K562 (cell line): ENCODE results near the gene TBXA2R. TPM values are rescaled to one million over a fixed set of nuclear protein-coding genes. Genes with fewer than 3 reads are reported as not detected.

ENCODE experiments used
- ATAC-seq: fragments of 200-7000 bp; cut with Tn5 transposase; 3 replicates; pipeline ENCODE4 v1.9.1; 2020; ENCODE audit warnings: moderate library complexity
- BruUV-seq: library from RNA; stranded (reverse); fragments of 400-500 nt; replicated peaks from 2 replicates; lab custom pipeline; 2021; lab: Mats Ljungman, UMichigan
- CTCF ChIA-PET: fragments of 300-600 bp; formaldehyde crosslinking; extraction: SDS; loops from one replicate; lab custom pipeline; 2021; ENCODE audit warnings: low intra/inter-chr PET ratio; lab: Yijun Ruan, JAX
- POLR2A ChIA-PET: fragments of 300-600, 350-650 bp; sonication (Branson Sonifier 250); formaldehyde crosslinking; extraction: SDS; loops from one replicate; lab custom pipeline; 2021; ENCODE audit warnings: antibody characterized with exemption, inconsistent platforms; lab: Yijun Ruan, JAX
- DNase-seq, 4 experiments: peaks; one replicate each; pipeline versions ENCODE4 v3.0.0 to v3.0.0-alpha.2; 2011 to 2018; ENCODE audit warnings: low spot score in 3 of 4, mixed read lengths in 3 of 4; ENCODE audit errors: extremely low read depth in 1 of 4
- FAIRE-seq: peaks from 2 replicates; lab custom pipeline; 2011; peaks lifted over from hg19 to GRCh38; lab: Jason Lieb, UNC
- H2AFZ ChIP-seq: 2 replicates; pipeline ENCODE4 v1.6.0; 2011; ENCODE audit warnings: low read depth, low read length, control low read depth, inconsistent platforms
- H3K27ac ChIP-seq: fragments of 200-600 bp; 3 replicates; pipeline ENCODE4 v1.8.0; 2011; ENCODE audit warnings: low read depth, mild to moderate bottlenecking, control low read depth, inconsistent platforms, low read length, moderate library complexity, mixed read lengths; ENCODE audit errors: extremely low read depth
- H3K27me3 ChIP-seq, 2 experiments: fragments of 300-600 bp in 1 of 2; 2 replicates in 1 of 2; 3 replicates in 1 of 2; pipeline versions ENCODE4 v1.6.0 to v1.8.0; 2011; ENCODE audit warnings: inconsistent platforms in 2 of 2, low read length in 2 of 2, mild to moderate bottlenecking in 1 of 2, mixed read lengths in 1 of 2, moderate library complexity in 1 of 2; ENCODE audit not compliant: control insufficient read depth in 2 of 2, insufficient read depth in 2 of 2
- H3K36me3 ChIP-seq: fragments of 300-600 bp; 3 replicates; pipeline ENCODE4 v1.8.0; 2011; ENCODE audit warnings: mild to moderate bottlenecking, low read length, inconsistent platforms; ENCODE audit not compliant: control insufficient read depth, insufficient read depth
- H3K4me1 ChIP-seq, 2 experiments: fragments of 200-600 bp in 1 of 2; replicated peaks in 1 of 2; 2 replicates in 1 of 2; 3 replicates in 1 of 2; pipeline versions ENCODE4 v1.5.1 to v1.8.0; 2011; ENCODE audit warnings: inconsistent platforms in 2 of 2, low read length in 2 of 2, mild to moderate bottlenecking in 1 of 2, mixed read lengths in 1 of 2, moderate library complexity in 1 of 2; ENCODE audit not compliant: control insufficient read depth in 2 of 2, insufficient read depth in 2 of 2
- H3K4me2 ChIP-seq: 2 replicates; pipeline ENCODE4 v1.6.1; 2011; ENCODE audit warnings: low read length, control low read depth, inconsistent platforms, mixed read lengths; ENCODE audit not compliant: insufficient read depth
- H3K4me3 ChIP-seq: fragments of 200-600 bp; sonication (generic), shearing (Covaris generic); 2 replicates; pipeline ENCODE4 v1.5.1; 2016; ENCODE audit warnings: control low read depth, inconsistent platforms
- H3K79me2 ChIP-seq: fragments of 200-600 bp; 3 replicates; pipeline ENCODE4 v1.8.0; 2011; ENCODE audit warnings: low read length, inconsistent platforms; ENCODE audit not compliant: control insufficient read depth, insufficient read depth
- H3K9ac ChIP-seq, 2 experiments: 2 replicates each; pipeline versions ENCODE4 v1.6.0 to v1.6.1; 2011; ENCODE audit warnings: low read depth in 2 of 2, low read length in 2 of 2, control low read depth in 1 of 2, inconsistent platforms in 1 of 2, mild to moderate bottlenecking in 1 of 2, mixed read lengths in 1 of 2; ENCODE audit not compliant: insufficient read depth in 1 of 2
- H3K9me1 ChIP-seq: one replicate; pipeline ENCODE4 v1.6.0; 2011; ENCODE audit warnings: inconsistent platforms, mild to moderate bottlenecking, low read length, moderate library complexity; ENCODE audit not compliant: control insufficient read depth, insufficient read depth
- H3K9me3 ChIP-seq: replicated peaks from 2 replicates; pipeline ENCODE4 v1.5.1; 2011; ENCODE audit warnings: low read depth, low read length, inconsistent platforms; ENCODE audit not compliant: control insufficient read depth, insufficient read depth
- H4K20me1 ChIP-seq: replicated peaks from 2 replicates; pipeline ENCODE4 v1.6.1; 2011; ENCODE audit warnings: low read length, inconsistent platforms, mixed read lengths; ENCODE audit not compliant: control insufficient read depth, insufficient read depth
- ARID1B ChIP-seq: fragments of 450-650 bp; IDR thresholded peaks from 2 replicates; pipeline ENCODE4 v1.6.1; 2016; ENCODE audit warnings: antibody characterized with exemption, mild to moderate bottlenecking, inconsistent platforms
- ARID2 ChIP-seq: fragments of 450-650 bp; IDR thresholded peaks from 2 replicates; pipeline ENCODE4 v1.6.1; 2017; ENCODE audit warnings: antibody characterized with exemption, mild to moderate bottlenecking
- BHLHE40 ChIP-seq: IDR thresholded peaks from 2 replicates; pipeline ENCODE4 v1.6.1; 2011; ENCODE audit warnings: low read length, improper control_type of control experiment
- CREM ChIP-seq: IDR thresholded peaks from 2 replicates; pipeline ENCODE4 v1.6.1; 2014; ENCODE audit warnings: antibody characterized with exemption, low read depth
- FOXA3 ChIP-seq, 2 experiments: fragments of 450-650 bp in 1 of 2; sonication (generic) in 1 of 2; formaldehyde crosslinking; IDR thresholded peaks in 1 of 2; conservative IDR thresholded peaks in 1 of 2; 2 replicates each; pipeline versions ENCODE4 v1.4.0 to v1.8.0; 2020 to 2022; ENCODE audit warnings: mild to moderate bottlenecking in 2 of 2, missing genetic modification reagents in 1 of 2
- PRDM10 ChIP-seq: fragments of 450-650 bp; IDR thresholded peaks from 2 replicates; pipeline ENCODE4 v1.6.1; 2018; ENCODE audit not compliant: partially characterized antibody
- PTRF ChIP-seq: fragments of 450-650 bp; IDR thresholded peaks from 2 replicates; pipeline ENCODE4 v1.6.1; 2016; ENCODE audit warnings: mild to moderate bottlenecking, missing genetic modification characterization, missing compliant biosample characterization
- RAD21 ChIP-seq, 2 experiments: fragments of 250-450 bp in 1 of 2; fragments of 450-650 bp in 1 of 2; sonication (Bioruptor Pico) in 1 of 2; formaldehyde crosslinking in 1 of 2; IDR thresholded peaks in 1 of 2; conservative IDR thresholded peaks in 1 of 2; 2 replicates each; pipeline versions ENCODE4 v1.4.0 to v1.8.0; 2020 to 2022; ENCODE audit warnings: mild to moderate bottlenecking in 2 of 2, moderate library complexity in 1 of 2
- SMARCC2 ChIP-seq: fragments of 450-650 bp; IDR thresholded peaks from 2 replicates; pipeline ENCODE4 v1.6.1; 2017; ENCODE audit warnings: antibody characterized with exemption, moderate library complexity, mild to moderate bottlenecking, low read depth
- TCF7L2 ChIP-seq: fragments of 150-350 bp; IDR thresholded peaks from 2 replicates; pipeline ENCODE4 v1.6.1; 2016; ENCODE audit warnings: low read depth, mild to moderate bottlenecking, low read length, moderate library complexity
- ZNF263 ChIP-seq: sonication (generic); formaldehyde crosslinking; IDR thresholded peaks from 2 replicates; pipeline ENCODE4 v1.8.0; 2022; ENCODE audit warnings: mild to moderate bottlenecking, missing genetic modification reagents, borderline replicate concordance
- ZNF444 ChIP-seq: fragments of 250-450 bp; sonication (Bioruptor Pico); IDR thresholded peaks from 2 replicates; pipeline ENCODE4 v1.4.0; 2020; ENCODE audit warnings: mild to moderate bottlenecking, moderate library complexity
- WGBS: fragments of 100-300 bp; shearing (Covaris generic); methylation state at CpG from one replicate; pipeline ENCODE4 v1.1.6; 2016; ENCODE audit warnings: low coverage, mixed read lengths; ENCODE audit not compliant: insufficient coverage; ENCODE audit errors: missing lambda C conversion rate; 5-methylcytosine and 5-hydroxymethylcytosine counted together
- in situ Hi-C: fragments of 300-500 bp; cut with MboI; formaldehyde crosslinking; loops from 4 replicates; pipeline ENCODE4 v1.15.0; 2018; ENCODE audit warnings: inconsistent platforms, mixed read lengths
- intact Hi-C: fragments of 100-400 bp; cut with micrococcal nuclease; formaldehyde crosslinking; loops from 2 replicates; pipeline ENCODE4 v1.14.2; 2022
- polyA plus RNA-seq, 8 experiments: library from polyadenylated mRNA; depleted of rRNA in 4 of 8; stranded (reverse) in 5 of 8; unstranded in 3 of 8; fragments of >200 nt; fragmentation: Nextera tagmentation in 2 of 8; fragmentation: Illumina TruSeq in 1 of 8; extraction: Ambion mirVana in 2 of 8; extraction: Trizol in 1 of 8; gene quantifications; 2 replicates each; pipeline versions ENCODE4 v1.2.1 to v1.2.3, GENCODE V29; 2011 to 2014; ENCODE audit warnings: inconsistent platforms in 1 of 8, missing spikeins in 1 of 8
- total RNA-seq, 7 experiments: library from RNA; depleted of rRNA in 6 of 7; stranded (reverse); fragments of >200 nt in 6 of 7; fragmentation: Illumina TruSeq in 2 of 7; extraction: Trizol in 2 of 7; gene quantifications; 2 replicates each; pipeline versions ENCODE4 v1.2.1 to v1.2.3, GENCODE V29; 2011 to 2021; ENCODE audit warnings: low replicate concordance in 1 of 7
- TF ChIP-seq, protein P1 (sequence below), 2 experiments: fragments of 450-650 bp; IDR thresholded peaks; 2 replicates each; pipeline ENCODE4 v1.6.1; 2016

The TBXA2R gene
- total and polyA plus RNA-seq, 9 of the 15 experiments (the other 6 are each of a cell fraction or from before 2014, with no cell fraction given): 1.5 to 24.0 (median 2.8) TPM

DNA sequence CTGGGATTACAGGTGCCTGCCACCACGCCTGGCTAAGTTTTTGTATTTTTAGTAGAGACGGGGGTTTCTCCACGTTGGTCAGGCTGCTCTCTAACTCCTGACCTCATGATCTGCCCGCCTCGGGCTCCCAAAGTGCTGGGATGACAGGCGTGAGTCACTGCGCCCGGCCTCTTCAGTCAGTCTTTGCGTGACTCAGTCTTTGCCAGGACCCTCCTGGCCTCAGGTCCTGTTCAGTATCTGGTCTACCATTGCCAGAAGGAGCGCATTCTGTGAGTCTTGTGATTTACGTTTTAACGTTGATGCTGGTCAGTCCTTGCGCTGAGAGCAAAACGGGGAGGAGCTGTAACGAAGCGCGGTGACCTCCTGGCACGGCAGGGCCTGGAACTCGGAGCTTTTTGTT lies 41.5 kb downstream of the TBXA2R start (continued):
- TF ChIP-seq BHLHE40 (0 out of 2 replicates have a peak, but pooled peaks have one; percentile 16), SMARCC2 (no peak), ARID1B (peak; percentile 63)

DNA sequence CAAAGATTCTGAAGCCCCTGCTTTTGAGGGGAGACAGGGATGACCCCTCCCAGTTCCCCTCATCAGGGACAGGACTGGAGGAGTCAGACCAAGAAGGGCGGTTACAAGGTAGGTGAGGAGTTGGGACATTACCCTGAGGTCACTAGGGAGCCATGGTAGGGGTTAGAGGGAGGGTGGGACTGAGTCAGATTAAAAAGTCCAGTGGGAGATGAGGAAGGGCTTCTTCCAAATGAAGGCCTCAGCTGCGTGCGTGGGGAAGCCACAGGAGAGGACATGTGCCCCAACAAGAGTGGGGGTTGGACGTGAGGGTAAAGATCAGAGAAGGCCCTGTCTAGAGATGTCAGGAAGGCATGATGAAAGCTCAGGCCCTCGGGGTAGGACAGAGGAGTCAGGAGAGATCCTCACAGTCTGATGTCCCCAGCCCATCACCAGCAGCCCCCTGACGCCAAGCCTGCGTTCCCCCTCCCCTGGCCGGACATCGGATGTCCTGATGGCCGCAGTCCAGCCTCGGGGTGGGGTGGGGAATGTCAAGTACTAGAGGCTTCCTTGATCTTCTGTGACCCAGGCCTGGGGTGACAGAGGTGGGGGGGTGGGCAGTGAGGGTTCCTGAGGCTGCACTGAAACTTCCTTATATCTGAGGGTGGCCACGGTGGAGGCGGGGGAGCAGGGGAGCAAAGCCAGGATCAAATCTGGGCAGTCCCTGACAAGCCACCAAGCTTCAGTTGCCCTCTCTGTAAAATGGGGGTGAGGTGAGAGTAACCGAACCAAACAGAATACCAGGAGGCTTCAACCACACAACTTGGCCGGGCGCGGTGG lies 42.8 kb downstream of the TBXA2R start:
- 79% methylated on average over 13 of the region's 17 CpGs for WGBS
- Histone ChIP-seq H3K9me3 (no peaks in the 10 kb centered on the region), H3K36me3 (no peaks in the 10 kb centered on the region), H3K9ac (peak overlapping the region in 1 of 2 experiments; percentile 55; a peak in 1 of 4 replicates), H4K20me1 (no peaks in the 10 kb centered on the region), H2AFZ (no peak overlapping the region), H3K27ac (no peak overlapping the region), H3K27me3 (no peaks in the 10 kb centered on the region), H3K4me2 (no peak overlapping the region), H3K79me2 (no peaks in the 10 kb centered on the region), H3K4me3 (no peak overlapping the region), H3K4me1 (peaks cover 15 to 59% of the 10 kb centered on the region in 2 experiments; a peak in 4 of 5 replicates), H3K9me1 (no peaks in the 10 kb centered on the region)
- ATAC-seq: no peak
- intact Hi-C loops (no loop called here), in situ Hi-C loops (no loop called here)
- no peak for FAIRE-seq
- ChIA-PET CTCF (no interaction called here), POLR2A (no interaction called here)
- no TSS peak for BruUV-seq
- no peak for DNase-seq
- no peak for TF ChIP-seq CREM
- TF ChIP-seq TCF7L2: no peak
- peak; percentile 78 for TF ChIP-seq PRDM10
- TF ChIP-seq RAD21 (CRISPR knock-in tag; conservative IDR thresholded peaks at IDR 0.05 in 1 of 2, IDR thresholded peaks at IDR 0.05 in 1 of 2): no peak
- no peak for TF ChIP-seq FOXA3 (CRISPR knock-in tag; conservative IDR thresholded peaks at IDR 0.05 in 1 of 2, IDR thresholded peaks at IDR 0.05 in 1 of 2)
- TF ChIP-seq, protein P1, sequence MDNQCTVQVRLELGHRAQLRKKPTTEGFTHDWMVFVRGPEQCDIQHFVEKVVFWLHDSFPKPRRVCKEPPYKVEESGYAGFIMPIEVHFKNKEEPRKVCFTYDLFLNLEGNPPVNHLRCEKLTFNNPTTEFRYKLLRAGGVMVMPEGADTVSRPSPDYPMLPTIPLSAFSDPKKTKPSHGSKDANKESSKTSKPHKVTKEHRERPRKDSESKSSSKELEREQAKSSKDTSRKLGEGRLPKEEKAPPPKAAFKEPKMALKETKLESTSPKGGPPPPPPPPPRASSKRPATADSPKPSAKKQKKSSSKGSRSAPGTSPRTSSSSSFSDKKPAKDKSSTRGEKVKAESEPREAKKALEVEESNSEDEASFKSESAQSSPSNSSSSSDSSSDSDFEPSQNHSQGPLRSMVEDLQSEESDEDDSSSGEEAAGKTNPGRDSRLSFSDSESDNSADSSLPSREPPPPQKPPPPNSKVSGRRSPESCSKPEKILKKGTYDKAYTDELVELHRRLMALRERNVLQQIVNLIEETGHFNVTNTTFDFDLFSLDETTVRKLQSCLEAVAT (IDR thresholded peaks at IDR 0.05): no peak
- no peak for TF ChIP-seq ARID2
- no peak for TF ChIP-seq ZNF263
- TF ChIP-seq PTRF (tag): no peak
- no peak for TF ChIP-seq ZNF444 (CRISPR knock-in tag)
